ENCODE data around the gene JAGN1. TPM values are rescaled to one million over a fixed set of nuclear protein-coding genes. Genes with fewer than 3 reads are reported as not detected.
A peak's percentile ranks its signal among the peaks of the same experiment; 100 is the strongest.
"Not testable (repeated sequence)": the region's sequence is repeated elsewhere in the genome, so short reads cannot be mapped to it uniquely, and the experiment has no call there.

JAGN1 gene
- total and polyA plus RNA-seq, 9 of the 15 experiments (the other 6 are each of a cell fraction or from before 2014, with no cell fraction given) = 31.6 to 77.8 (median 40.3) TPM

DNA sequence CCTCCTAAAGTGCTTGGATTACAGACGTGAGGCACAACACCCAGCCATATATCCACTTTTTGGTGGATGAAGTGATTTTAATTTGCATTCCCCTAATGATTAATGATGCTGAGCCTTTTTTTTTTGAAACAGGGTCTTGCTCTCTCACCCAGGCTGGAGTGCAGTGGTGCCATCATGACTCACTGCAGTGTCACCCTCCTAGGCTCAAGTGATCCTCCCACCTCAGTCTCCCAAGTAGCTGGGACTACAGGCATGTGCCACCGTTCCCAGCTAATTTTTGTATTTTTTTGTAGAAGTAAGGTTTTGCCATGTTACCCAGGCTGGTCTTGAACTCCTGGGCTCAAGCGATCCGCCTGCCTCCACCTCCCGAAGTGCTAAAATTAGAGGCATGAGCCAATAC lies 18.3 kb upstream of the JAGN1 start:
- H3K36me3 ChIP-seq (ENCODE audit: control insufficient read depth, insufficient read depth, low read length); H3K27ac ChIP-seq (ENCODE audit: extremely low read depth, low read depth, low read length); H3K79me2 ChIP-seq (ENCODE audit: control insufficient read depth, insufficient read depth, low read length); H2AFZ ChIP-seq (ENCODE audit: low read depth, low read length); FAIRE-seq; in situ Hi-C loops (cut with MboI); H3K9me3 ChIP-seq (replicated peaks; ENCODE audit: control insufficient read depth, insufficient read depth, low read depth, low read length); H4K20me1 ChIP-seq (replicated peaks; ENCODE audit: control insufficient read depth, insufficient read depth, low read length); H3K9ac ChIP-seq (ENCODE audit: insufficient read depth in 1 of 2, low read depth in 2 of 2, low read length in 2 of 2); H3K9me1 ChIP-seq (ENCODE audit: control insufficient read depth, insufficient read depth, low read length); BruUV-seq (replicated peaks); CTCF ChIA-PET (ENCODE audit: low intra/inter-chr PET ratio); H3K4me2 ChIP-seq (ENCODE audit: insufficient read depth, low read length); DNase-seq (ENCODE audit: extremely low read depth in 1 of 4, low spot score in 3 of 4); H3K4me1 ChIP-seq (replicated peaks in 1 of 2; ENCODE audit: control insufficient read depth in 2 of 2, insufficient read depth in 2 of 2, low read length in 2 of 2); H3K27me3 ChIP-seq (ENCODE audit: control insufficient read depth in 2 of 2, insufficient read depth in 2 of 2, low read length in 2 of 2); ATAC-seq; intact Hi-C loops (cut with micrococcal nuclease); H3K4me3 ChIP-seq: not testable (repeated sequence)
- 85% methylated on average over 5 of the region's 5 CpGs for WGBS (ENCODE audit: insufficient coverage, low coverage, missing lambda C conversion rate)
- POLR2A ChIA-PET = interaction anchor here (1.0 kb wide), 1 partner anchor 12 kb away, joined by 4 read pairs; no protein-coding TSS in a partner anchor
- peak; percentile 61 for TF ChIP-seq FOSL1 (tag; conservative IDR thresholded peaks at IDR 0.05)

DNA sequence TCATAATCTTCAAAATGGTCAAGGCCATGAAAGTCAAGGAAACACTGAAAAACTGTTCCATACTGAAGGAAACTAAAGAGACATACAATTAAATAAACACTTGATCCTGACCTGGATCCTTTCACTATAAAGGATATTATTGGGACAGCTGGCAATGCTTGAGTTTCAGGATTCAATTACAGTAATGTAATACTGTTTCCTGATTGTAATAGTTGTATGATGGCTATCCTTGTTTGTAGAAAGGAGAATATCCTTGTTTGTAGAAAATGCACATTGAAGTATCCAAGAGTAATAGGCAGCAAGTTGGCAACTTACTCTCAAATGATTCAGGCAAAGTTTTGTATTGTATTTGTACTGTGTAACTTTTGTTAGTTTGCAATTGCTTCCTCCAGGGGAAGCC lies 15.0 kb upstream of the JAGN1 start:
- intact Hi-C loops (cut with micrococcal nuclease) (no loop called here), in situ Hi-C loops (cut with MboI) (no loop called here)
- DNase-seq (ENCODE audit: extremely low read depth in 1 of 4, low spot score in 3 of 4) (no peak), FAIRE-seq (peak; percentile 19), ATAC-seq (no peak)
- Histone ChIP-seq H4K20me1 (replicated peaks; ENCODE audit: control insufficient read depth, insufficient read depth, low read length) (no peaks in the 10 kb centered on the region), H3K36me3 (ENCODE audit: control insufficient read depth, insufficient read depth, low read length) (no peaks in the 10 kb centered on the region), H3K4me1 (replicated peaks in 1 of 2; ENCODE audit: control insufficient read depth in 2 of 2, insufficient read depth in 2 of 2, low read length in 2 of 2) (peaks cover 9 to 14% of the 10 kb centered on the region in 2 experiments; a peak in 4 of 5 replicates), H3K9me1 (ENCODE audit: control insufficient read depth, insufficient read depth, low read length) (no peaks in the 10 kb centered on the region), H3K79me2 (ENCODE audit: control insufficient read depth, insufficient read depth, low read length) (no peaks in the 10 kb centered on the region), H3K4me3 (no peak overlapping the region), H3K4me2 (ENCODE audit: insufficient read depth, low read length) (no peak overlapping the region), H3K9ac (ENCODE audit: insufficient read depth in 1 of 2, low read depth in 2 of 2, low read length in 2 of 2) (no peak overlapping the region), H3K9me3 (replicated peaks; ENCODE audit: control insufficient read depth, insufficient read depth, low read depth, low read length) (no peaks in the 10 kb centered on the region), H3K27ac (ENCODE audit: extremely low read depth, low read depth, low read length) (no peak overlapping the region), H3K27me3 (ENCODE audit: control insufficient read depth in 2 of 2, insufficient read depth in 2 of 2, low read length in 2 of 2) (no peaks in the 10 kb centered on the region), H2AFZ (ENCODE audit: low read depth, low read length) (peak overlapping the region; percentile 6; the same call in 1 of the 2 replicates)
- ChIA-PET POLR2A (interaction anchor here (1.6 kb wide), 1 partner anchor 9 kb away, joined by 4 read pairs; no protein-coding TSS in a partner anchor), CTCF (ENCODE audit: low intra/inter-chr PET ratio) (no interaction called here)
- no TSS peak for BruUV-seq (replicated peaks)
- TF ChIP-seq CHD1 (IDR thresholded peaks at IDR 0.05; ENCODE audit: low read length) (no peak), KDM1A (IDR thresholded peaks at IDR 0.05) (no peak), HCFC1 (IDR thresholded peaks at IDR 0.05; ENCODE audit: low read depth, low read length) (no peak), RAD21 (CRISPR knock-in tag; conservative IDR thresholded peaks at IDR 0.05 in 1 of 2, IDR thresholded peaks at IDR 0.05 in 1 of 2) (no peak), ZNF79 (CRISPR knock-in tag; IDR thresholded peaks at IDR 0.05; ENCODE audit: low read depth) (no peak), NFE2L1 (tag; IDR thresholded peaks at IDR 0.05; ENCODE audit: borderline replicate concordance, low read depth) (no peak), RREB1 (CRISPR knock-in tag; IDR thresholded peaks at IDR 0.05) (no peak), KLF10 (CRISPR knock-in tag; IDR thresholded peaks at IDR 0.05) (no peak)
- TF ChIP-seq, protein P1, sequence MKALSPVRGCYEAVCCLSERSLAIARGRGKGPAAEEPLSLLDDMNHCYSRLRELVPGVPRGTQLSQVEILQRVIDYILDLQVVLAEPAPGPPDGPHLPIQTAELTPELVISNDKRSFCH (CRISPR knock-in tag; IDR thresholded peaks at IDR 0.05) = no peak
- TF ChIP-seq, protein P1 (tag; IDR thresholded peaks at IDR 0.05) = no peak

Measured in K562 (cell line).